ENCODE data around the gene LEUTX.

The LEUTX gene

DNA sequence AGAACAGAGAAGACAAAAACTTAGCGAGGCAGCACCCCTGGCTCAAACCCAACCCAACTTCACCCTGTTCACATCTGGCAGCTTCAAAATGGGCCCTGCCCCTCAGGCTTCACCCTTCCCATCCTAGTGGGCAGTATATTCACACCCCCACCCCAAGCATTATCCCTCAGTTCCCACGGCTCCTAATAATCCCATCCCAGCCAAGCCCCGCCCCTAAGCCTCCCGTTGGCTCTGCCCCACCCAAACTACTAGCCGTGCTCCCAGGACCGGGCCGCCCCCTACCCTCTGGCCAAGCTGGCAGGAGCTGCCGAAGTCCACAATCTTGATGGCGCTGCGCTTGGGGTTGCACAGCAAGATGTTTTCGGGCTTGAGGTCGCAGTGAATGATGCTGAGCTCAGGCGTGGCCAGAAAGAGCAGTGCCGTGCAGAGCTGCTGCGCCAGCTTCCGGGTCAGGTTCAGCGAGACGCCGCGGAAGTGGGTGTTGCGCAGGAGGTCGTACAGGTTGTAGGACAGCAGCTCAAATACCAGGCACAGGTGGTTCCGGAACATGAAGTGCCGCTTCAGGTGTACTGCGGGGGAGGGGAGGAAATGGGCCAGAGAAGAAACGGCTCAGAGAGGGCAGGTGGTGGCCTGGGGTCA, 49.5 kb downstream of the LEUTX start:
- TF ChIP-seq, protein P1, sequence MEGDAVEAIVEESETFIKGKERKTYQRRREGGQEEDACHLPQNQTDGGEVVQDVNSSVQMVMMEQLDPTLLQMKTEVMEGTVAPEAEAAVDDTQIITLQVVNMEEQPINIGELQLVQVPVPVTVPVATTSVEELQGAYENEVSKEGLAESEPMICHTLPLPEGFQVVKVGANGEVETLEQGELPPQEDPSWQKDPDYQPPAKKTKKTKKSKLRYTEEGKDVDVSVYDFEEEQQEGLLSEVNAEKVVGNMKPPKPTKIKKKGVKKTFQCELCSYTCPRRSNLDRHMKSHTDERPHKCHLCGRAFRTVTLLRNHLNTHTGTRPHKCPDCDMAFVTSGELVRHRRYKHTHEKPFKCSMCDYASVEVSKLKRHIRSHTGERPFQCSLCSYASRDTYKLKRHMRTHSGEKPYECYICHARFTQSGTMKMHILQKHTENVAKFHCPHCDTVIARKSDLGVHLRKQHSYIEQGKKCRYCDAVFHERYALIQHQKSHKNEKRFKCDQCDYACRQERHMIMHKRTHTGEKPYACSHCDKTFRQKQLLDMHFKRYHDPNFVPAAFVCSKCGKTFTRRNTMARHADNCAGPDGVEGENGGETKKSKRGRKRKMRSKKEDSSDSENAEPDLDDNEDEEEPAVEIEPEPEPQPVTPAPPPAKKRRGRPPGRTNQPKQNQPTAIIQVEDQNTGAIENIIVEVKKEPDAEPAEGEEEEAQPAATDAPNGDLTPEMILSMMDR (IDR thresholded peaks at IDR 0.05; ENCODE audit: insufficient read depth, low read length, missing control alignments): no peak
- ChIA-PET POLR2A (interaction anchor here (0.7 kb wide), 1 partner anchor 143 kb away, joined by 3 read pairs; the partner anchor contains the start of gene PSMC4), CTCF (interaction anchor here (4.8 kb wide), 1 partner anchor 15 kb away, joined by 40 read pairs; the partner anchor contains the start of gene FBL)
- no peak overlapping the region for H3K4me3 ChIP-seq (ENCODE audit: low read depth, low read length)
- DNase-seq (ENCODE audit: low read depth, low spot score): no peak

DNA sequence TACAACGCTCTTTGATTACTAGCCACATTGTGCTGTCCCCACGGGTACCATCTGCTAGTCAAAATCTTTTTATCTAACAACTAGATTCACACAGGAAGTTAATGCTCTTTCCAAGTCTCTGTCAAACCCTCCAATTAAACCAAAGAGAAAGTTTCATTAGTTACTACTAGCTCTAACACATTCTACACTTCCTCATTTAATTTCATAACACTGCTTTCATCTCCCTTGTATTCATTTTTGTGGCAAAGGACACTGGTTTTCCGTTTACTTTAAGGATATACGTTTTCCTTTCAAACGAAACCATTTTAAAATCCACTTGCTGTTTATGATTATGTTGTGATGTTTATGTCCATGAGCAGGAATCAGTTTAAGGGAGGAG, 50.0 kb downstream of the LEUTX start:
- H3K4me3 ChIP-seq (ENCODE audit: low read depth, low read length): no peak overlapping the region
- TF ChIP-seq, protein P1 (IDR thresholded peaks at IDR 0.05; ENCODE audit: insufficient read depth, low read length, missing control alignments): no peak
- ChIA-PET CTCF (interaction anchor here (1.5 to 4.8 kb wide), 2 partner anchors 15 to 36 kb away, joined by 5 to 40 read pairs; partner anchors contain the start of gene FBL), POLR2A (interaction anchor here (0.7 kb wide), 1 partner anchor 142 kb away, joined by 3 read pairs; the partner anchor contains the start of gene PSMC4)
- no peak for DNase-seq (ENCODE audit: low read depth, low spot score)

DNA sequence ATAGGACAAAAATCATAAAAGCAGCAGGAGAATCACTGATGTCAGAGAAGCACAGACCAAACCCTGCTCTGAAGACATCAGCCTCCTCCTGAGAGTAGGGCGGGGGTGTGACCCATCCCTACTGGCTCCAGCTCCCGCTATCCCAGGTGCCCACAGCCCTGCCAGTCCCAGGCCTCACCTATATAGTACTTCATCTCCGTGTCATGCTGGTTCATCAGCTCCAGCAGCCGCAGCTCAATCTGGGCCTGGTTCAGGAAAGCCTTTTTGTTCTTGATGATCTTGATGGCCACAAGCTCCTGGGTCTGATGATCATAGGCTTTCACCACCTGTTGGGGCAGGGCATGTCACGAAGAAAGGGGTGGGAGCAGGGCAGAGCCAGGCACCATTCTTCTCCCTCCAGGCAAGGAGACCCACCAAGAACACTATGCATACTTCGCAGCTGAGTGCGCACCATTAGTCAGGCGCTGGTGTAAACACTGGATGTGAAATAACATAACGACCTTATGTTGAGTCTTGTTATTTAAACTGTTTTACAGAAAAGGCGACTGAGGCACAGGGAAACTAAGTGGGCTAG, 51.1 kb downstream of the LEUTX start:
- no peak overlapping the region for H3K4me3 ChIP-seq (ENCODE audit: low read depth, low read length)
- CTCF ChIA-PET: interaction anchor here (1.5 to 4.8 kb wide), 2 partner anchors 13 to 37 kb away, joined by 5 to 40 read pairs; partner anchors contain the start of gene FBL
- no peak for DNase-seq (ENCODE audit: low read depth, low spot score)
- TF ChIP-seq, protein P1 (IDR thresholded peaks at IDR 0.05; ENCODE audit: insufficient read depth, low read length, missing control alignments): no peak
- POLR2A ChIA-PET: no interaction called here

DNA sequence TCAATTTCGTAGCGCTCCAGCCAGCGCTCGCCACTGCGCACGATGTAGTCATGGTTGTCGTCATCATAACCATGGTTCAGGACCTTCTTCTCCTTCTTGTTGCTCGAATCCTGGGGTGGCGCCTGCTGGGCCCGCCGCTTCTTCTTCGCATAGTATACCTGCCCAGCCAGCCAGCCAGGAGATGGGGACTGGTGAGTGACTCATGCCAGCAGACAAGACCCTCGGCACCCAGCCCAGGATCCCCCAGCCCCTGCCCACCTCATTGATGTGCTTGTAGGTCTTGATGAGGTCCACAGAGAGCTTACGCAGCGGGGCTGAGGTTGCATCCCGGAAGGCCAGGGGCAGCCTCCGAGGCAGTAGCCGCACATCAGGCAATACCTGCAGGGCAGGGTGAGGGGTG, 51.8 kb downstream of the LEUTX start:
- CTCF ChIA-PET: interaction anchor here (4.8 kb wide), 1 partner anchor 13 kb away, joined by 40 read pairs; the partner anchor contains the start of gene FBL
- no peak for DNase-seq (ENCODE audit: low read depth, low spot score)
- no peak overlapping the region for H3K4me3 ChIP-seq (ENCODE audit: low read depth, low read length)
- TF ChIP-seq, protein P1 (IDR thresholded peaks at IDR 0.05; ENCODE audit: insufficient read depth, low read length, missing control alignments): no peak
- POLR2A ChIA-PET: no interaction called here

DNA sequence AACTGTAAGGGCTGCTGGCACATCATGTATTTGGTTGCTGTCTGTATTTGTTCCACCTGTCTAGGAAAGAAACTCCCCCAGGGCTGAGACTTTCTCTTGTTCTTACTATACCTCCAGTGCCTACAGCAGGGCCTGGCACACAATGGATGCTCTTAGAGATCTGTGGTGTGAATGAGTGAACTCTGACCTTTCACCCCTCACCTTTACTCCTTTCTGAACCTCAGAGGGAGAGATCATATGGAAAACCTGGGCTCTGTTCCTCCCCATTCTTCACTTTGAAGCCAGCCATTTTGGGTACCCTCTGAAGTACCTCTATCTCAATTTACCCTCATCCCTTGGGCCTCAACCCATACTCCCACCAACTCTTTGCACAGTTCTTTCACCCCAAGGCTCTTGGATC, 52.2 kb downstream of the LEUTX start:
- TF ChIP-seq, protein P1 (IDR thresholded peaks at IDR 0.05; ENCODE audit: insufficient read depth, low read length, missing control alignments): no peak
- DNase-seq (ENCODE audit: low read depth, low spot score): no peak
- no peak overlapping the region for H3K4me3 ChIP-seq (ENCODE audit: low read depth, low read length)
- ChIA-PET CTCF (interaction anchor here (4.8 kb wide), 1 partner anchor 12 kb away, joined by 40 read pairs; the partner anchor contains the start of gene FBL), POLR2A (no interaction called here)

DNA sequence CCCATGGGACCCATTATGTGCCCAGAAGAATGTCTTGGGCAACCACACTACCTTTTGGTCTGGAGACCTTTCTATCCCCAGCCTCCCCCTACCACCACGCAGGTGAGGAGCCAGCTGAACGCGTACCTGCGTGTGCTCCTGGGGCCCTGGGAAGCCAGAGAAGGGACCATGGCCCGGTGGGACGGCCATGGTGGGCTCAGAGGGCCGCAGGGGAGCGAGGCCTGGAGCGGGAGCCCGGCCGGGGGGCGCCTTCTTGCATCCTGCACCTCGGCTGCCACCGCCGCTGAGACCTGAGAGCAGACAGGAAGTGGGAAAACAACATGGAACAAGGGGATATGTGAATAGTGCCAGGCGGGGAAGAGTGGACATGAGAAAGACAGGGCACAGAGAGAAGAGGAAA, 53.0 kb downstream of the LEUTX start:
- no peak overlapping the region for H3K4me3 ChIP-seq (ENCODE audit: low read depth, low read length)
- TF ChIP-seq, protein P1 (IDR thresholded peaks at IDR 0.05; ENCODE audit: insufficient read depth, low read length, missing control alignments): no peak
- DNase-seq (ENCODE audit: low read depth, low spot score): no peak
- CTCF ChIA-PET: interaction anchor here (4.8 kb wide), 1 partner anchor 12 kb away, joined by 40 read pairs; the partner anchor contains the start of gene FBL
- POLR2A ChIA-PET: no interaction called here

All from AG04449 (cell line).